Lower leg skin (tissue), 4 donors: ENCODE results near the gene BFSP1. TPM values are rescaled to one million over a fixed set of nuclear protein-coding genes. Genes with fewer than 3 reads are reported as not detected.
A peak's percentile ranks its signal among the peaks of the same experiment; 100 is the strongest.

Experiments
- DNase-seq, 2 donors: peaks; one replicate each; pipeline ENCODE4 v3.0.0-alpha.2; 2019; ENCODE audit warnings: low spot score in 2 of 2
- H3K4me3 ChIP-seq: fragments of 200-600 bp; sonication (generic); 2 replicates; pipeline ENCODE4 v1.5.1; 2017; ENCODE audit warnings: mild to moderate bottlenecking, low read depth; ENCODE audit not compliant: poor library complexity, severe bottlenecking
- CTCF ChIP-seq, 3 donors: fragments of 450-650 bp; IDR thresholded peaks; one replicate each; pipeline ENCODE4 v1.5.1; 2016; ENCODE audit warnings: antibody characterized with exemption in 3 of 3, mild to moderate bottlenecking in 3 of 3, moderate library complexity in 2 of 3
- POLR2A ChIP-seq, 2 donors: fragments of 450-650 bp; IDR thresholded peaks; one replicate each; pipeline ENCODE4 v1.6.1; 2016 to 2017; ENCODE audit warnings: antibody characterized with exemption in 2 of 2, mild to moderate bottlenecking in 1 of 2, moderate library complexity in 1 of 2
- WGBS, 2 donors: methylation state at CpG; one replicate each; pipeline ENCODE4 v1.1.5; 2018; 5-methylcytosine and 5-hydroxymethylcytosine counted together
- intact Hi-C: fragments of 100-400 bp; cut with DNase I; formaldehyde crosslinking; loops from one replicate; pipeline ENCODE4 v1.15.0; 2023; ENCODE audit warnings: low total_unique reads
- total RNA-seq, 4 donors: library from RNA; depleted of rRNA; stranded (reverse); fragments of >200 nt; gene quantifications; one replicate each; pipeline ENCODE4 v1.1.0, GENCODE V29; 2016

Gene BFSP1
- total RNA-seq, 4 donors from 2014 or later, result 0.61 to 2.6 (median 1.7) TPM

- H3K4me3 ChIP-seq, result no peak overlapping the region
- TF ChIP-seq CTCF (IDR thresholded peaks at IDR 0.05) (no peak), POLR2A (IDR thresholded peaks at IDR 0.05) (no peak)
- DNase-seq, result no peak
- WGBS, 2 donors, result 83 to 86% methylated on average over 6 of the region's 6 CpGs
- intact Hi-C loops, result no loop called here
Observed at GRCh38 chr20:17559338-17559737, 28.2 kb upstream of the BFSP1 start.

DNA sequence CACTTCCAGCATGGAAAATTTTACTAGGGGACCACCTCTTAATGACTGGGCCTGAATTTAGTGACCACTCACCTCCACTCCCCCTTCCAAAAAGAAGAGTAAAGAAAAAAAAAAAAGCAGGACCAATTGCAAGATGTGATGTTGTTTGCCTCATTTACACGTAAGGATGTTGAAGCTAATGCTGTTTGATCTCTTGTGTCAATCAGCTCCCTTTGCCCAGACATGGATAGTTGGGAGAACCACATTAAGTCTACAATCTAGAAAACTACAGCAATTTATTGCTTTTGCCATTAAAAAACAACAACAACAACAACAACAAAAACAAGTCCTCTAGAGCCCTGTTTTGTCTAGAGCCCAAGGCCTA is 27.7 kb upstream of the BFSP1 start:
- intact Hi-C loops, result no loop called here
- TF ChIP-seq CTCF (IDR thresholded peaks at IDR 0.05), result no peak
- no peak for TF ChIP-seq POLR2A (IDR thresholded peaks at IDR 0.05)
- 30 to 43% methylated on average over 1 of the region's 1 CpG for WGBS, 2 donors
- H3K4me3 ChIP-seq, result no peak overlapping the region
- no peak for DNase-seq

DNA sequence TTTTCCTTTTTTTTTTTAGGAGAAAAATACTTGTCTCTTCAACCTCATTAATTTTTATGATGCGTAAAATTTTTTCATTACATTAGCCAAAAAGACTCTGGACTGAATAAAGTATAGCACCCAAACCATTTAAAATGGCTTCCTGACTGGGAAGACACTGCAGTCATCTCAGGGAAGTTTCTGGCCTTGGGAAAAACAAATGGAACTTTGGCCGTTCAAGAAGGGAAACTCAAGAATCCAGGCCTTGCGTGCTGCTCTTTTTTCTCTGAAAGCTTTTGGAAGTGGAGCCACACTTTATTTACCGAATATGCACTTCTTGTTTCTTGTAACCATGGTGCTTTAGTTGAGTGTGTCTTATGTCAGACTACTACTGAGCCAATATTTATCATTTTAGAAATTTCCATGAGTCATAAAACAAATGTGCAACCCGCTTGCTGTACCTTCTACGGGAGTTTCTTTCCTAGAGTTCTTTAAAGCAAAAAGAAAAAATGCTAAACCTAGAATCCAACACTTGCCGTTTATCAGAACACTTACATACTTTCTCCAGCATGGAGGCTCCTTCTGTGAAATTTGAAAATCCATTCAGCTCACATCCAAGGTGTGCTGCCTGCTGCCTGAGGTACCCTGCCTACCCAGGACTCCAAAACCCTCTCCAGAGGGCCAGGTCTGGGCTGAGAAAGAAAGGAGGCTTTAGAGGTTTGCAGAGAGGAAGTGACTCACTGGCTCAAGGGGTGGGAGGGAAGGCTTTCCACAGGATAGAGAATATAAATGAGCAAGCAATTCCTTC is 27.2 kb upstream of the BFSP1 start:
- TF ChIP-seq CTCF (IDR thresholded peaks at IDR 0.05) (no peak), POLR2A (IDR thresholded peaks at IDR 0.05) (no peak)
- DNase-seq, result peak in 1 of 2 donors; percentile 51
- intact Hi-C loops, result no loop called here
- WGBS, 2 donors, result 8 to 9% methylated on average over 7 of the region's 7 CpGs
- no peak overlapping the region for H3K4me3 ChIP-seq

GRCh38 chr20:17557675-17558006 is 26.5 kb upstream of the BFSP1 start:
- TF ChIP-seq CTCF (IDR thresholded peaks at IDR 0.05), result no peak
- TF ChIP-seq POLR2A (IDR thresholded peaks at IDR 0.05), result no peak

DNA sequence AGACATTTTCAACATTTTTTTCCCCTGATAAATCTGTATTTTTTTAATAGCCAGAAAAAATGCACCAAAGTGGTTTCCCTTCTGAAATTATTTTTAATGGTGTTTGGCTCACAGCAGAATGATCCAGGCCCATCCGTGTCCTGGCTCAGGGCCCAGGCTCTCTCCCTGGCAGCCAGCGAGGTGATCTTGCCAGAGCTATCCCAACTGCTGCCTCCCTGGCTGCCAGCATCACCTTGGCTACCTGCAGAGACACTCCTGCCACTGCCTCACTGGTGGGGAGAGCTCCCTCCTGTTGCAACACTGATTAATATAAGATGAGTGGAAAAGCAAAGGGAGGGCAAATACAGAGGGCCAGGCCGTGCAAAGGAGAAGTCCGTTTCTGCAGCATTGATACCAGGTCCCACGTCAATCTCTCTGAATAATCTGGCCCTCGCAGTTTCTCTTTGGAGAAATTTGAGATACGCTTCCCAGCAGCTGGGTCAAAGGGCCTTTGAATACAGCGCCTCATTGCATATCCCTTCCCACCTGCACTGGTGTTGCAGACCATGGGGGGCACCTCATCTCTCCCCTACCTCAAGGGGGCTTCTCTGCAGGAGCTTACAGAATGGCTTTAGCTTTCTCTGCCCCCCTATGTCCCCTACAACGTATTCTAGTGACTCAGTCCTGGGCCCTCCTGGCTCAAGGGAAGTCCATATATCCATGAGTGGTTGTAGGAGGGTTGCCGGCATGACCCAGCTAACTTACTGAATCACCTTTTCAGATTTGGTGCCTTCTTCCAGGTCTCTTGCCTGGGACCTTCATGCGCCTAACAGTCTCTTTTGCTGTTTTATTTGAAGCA is 25.9 kb upstream of the BFSP1 start:
- TF ChIP-seq CTCF (IDR thresholded peaks at IDR 0.05) (no peak), POLR2A (IDR thresholded peaks at IDR 0.05) (no peak)
- intact Hi-C loops, result no loop called here
- H3K4me3 ChIP-seq, result no peak overlapping the region
- 24 to 30% methylated on average over 11 of the region's 11 CpGs for WGBS, 2 donors
- peak; percentile 75 to 94 for DNase-seq

More at GRCh38 chr20:17557675-17558006, 26.5 kb upstream of the BFSP1 start:
- H3K4me3 ChIP-seq, result no peak overlapping the region
- WGBS, 2 donors, result 27 to 32% methylated on average over 3 of the region's 3 CpGs
- intact Hi-C loops, result no loop called here
- DNase-seq, result no peak
